ENCODE measurements around the gene TAS2R7.

The TAS2R7 gene, protein sequence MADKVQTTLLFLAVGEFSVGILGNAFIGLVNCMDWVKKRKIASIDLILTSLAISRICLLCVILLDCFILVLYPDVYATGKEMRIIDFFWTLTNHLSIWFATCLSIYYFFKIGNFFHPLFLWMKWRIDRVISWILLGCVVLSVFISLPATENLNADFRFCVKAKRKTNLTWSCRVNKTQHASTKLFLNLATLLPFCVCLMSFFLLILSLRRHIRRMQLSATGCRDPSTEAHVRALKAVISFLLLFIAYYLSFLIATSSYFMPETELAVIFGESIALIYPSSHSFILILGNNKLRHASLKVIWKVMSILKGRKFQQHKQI

DNA sequence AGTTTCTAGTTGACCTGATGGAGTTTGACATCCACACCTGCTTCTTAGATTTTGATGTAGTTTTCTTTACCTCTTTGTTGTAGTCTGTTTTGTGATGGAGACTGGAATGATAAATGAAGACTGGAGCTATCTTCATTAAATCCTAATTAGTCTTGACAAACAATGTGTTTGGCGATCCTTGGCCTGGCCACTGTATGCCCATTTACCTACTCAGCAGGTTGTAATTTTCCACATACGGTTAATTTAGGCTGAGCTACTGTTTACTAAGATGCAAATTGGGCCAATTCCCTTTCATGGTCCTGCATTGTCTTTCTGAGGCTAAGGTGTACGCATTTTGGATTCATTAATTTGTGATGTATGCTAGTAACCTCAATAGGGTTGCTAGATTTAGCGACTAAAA lies at the start of gene TAS2R7:
TAS2R7 (minus strand) TSS at position 41 of the 400 bp plus-strand sequence. CDS start 57 bp downstream, outside the sequence.
- Histone ChIP-seq H3K4me3 (ENCODE audit: low read length in 2 of 2) (no peak within 1 kb of the TSS), H3K9ac (ENCODE audit: low read depth in 1 of 2, low read length in 2 of 2) (no peak within 1 kb of the TSS), H3K4me1 (ENCODE audit: control insufficient read depth in 2 of 2, insufficient read depth in 2 of 2, low read length in 2 of 2) (no peaks in the 10 kb centered on the region), H3K36me3 (ENCODE audit: control insufficient read depth in 2 of 2, insufficient read depth in 2 of 2, low read length in 2 of 2) (no peaks in the 10 kb centered on the region), H3K27me3 (ENCODE audit: control insufficient read depth in 2 of 2, insufficient read depth in 2 of 2, low read length in 2 of 2) (no peaks in the 10 kb centered on the region), H3K27ac (ENCODE audit: low read depth in 2 of 2, low read length in 2 of 2) (no peak within 1 kb of the TSS), H3K9me3 (ENCODE audit: control insufficient read depth in 2 of 2, low read length in 2 of 2) (no peaks in the 10 kb centered on the region)

DNA sequence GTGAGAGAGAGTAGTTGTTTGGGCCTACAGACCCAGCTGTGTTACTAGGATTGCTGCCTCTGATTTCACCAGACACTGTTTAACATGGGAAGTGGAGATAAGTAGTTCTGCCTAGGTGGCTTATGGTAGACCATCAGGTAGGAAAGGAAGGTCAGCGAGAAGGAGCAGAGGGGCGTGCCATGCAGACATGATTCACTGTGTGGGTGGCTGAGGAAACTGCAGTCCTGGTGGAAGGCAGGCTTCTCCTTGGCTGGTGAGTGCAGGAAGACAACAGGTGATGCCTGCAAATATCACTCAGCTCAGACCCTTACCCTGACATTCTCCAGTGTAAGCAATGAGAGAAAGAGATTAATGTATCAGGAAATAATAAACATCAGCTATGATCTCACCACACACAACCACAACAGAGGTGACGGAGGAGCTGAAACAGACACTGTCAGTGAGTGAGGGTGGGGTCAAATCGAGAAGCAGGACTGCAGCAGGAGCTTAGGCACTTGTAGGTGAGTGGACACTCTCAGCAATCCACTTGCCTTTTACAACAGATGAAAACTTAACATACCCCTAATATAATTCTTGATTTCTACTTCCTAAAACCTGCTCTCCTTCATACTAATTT lies 48.9 kb upstream of the TAS2R7 start:
- Histone ChIP-seq H3K9ac (ENCODE audit: low read depth in 1 of 2, low read length in 2 of 2) (no peak overlapping the region), H3K4me3 (ENCODE audit: low read length in 2 of 2) (no peak overlapping the region), H3K9me3 (ENCODE audit: control insufficient read depth in 2 of 2, low read length in 2 of 2) (peaks cover 4% of the 10 kb centered on the region in 2 donors), H3K4me1 (ENCODE audit: control insufficient read depth in 2 of 2, insufficient read depth in 2 of 2, low read length in 2 of 2) (no peaks in the 10 kb centered on the region), H3K27me3 (ENCODE audit: control insufficient read depth in 2 of 2, insufficient read depth in 2 of 2, low read length in 2 of 2) (no peaks in the 10 kb centered on the region), H3K36me3 (ENCODE audit: control insufficient read depth in 2 of 2, insufficient read depth in 2 of 2, low read length in 2 of 2) (peaks cover 4 to 9% of the 10 kb centered on the region in 2 donors), H3K27ac (ENCODE audit: low read depth in 2 of 2, low read length in 2 of 2) (no peak overlapping the region)

DNA sequence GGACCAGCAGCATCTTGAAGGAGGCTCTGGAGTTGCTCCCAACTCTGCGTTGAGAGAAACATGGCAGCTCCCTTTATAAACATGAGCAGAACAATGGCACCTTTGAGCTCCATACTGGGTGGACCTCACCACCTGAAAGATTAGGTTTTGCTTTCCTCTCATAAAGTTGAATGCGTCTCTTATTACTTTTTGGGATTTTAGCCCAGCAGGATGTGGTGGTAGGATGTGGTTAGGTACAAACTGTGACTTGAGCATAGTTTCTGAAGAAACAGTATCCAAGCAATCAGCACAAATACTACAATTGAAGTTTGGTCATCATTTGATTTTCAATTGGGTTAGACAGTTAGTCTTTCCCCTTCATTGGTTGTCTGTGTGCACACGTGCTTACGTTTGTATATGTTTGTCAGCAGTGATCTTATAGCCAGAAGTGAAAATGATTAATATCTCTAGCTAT lies 47.0 kb upstream of the TAS2R7 start, which contains the start of gene PRR4:
PRR4 (minus strand) TSS at position 51 of the 454 bp plus-strand sequence; CDS start at position 13, 38 bp downstream.
- Histone ChIP-seq H3K4me3 (ENCODE audit: low read length in 2 of 2) (no peak within 1 kb of the TSS), H3K27ac (ENCODE audit: low read depth in 2 of 2, low read length in 2 of 2) (no peak within 1 kb of the TSS), H3K27me3 (ENCODE audit: control insufficient read depth in 2 of 2, insufficient read depth in 2 of 2, low read length in 2 of 2) (no peaks in the 10 kb centered on the region), H3K9me3 (ENCODE audit: control insufficient read depth in 2 of 2, low read length in 2 of 2) (no peaks in the 10 kb centered on the region), H3K4me1 (ENCODE audit: control insufficient read depth in 2 of 2, insufficient read depth in 2 of 2, low read length in 2 of 2) (no peaks in the 10 kb centered on the region), H3K9ac (ENCODE audit: low read depth in 1 of 2, low read length in 2 of 2) (no peak within 1 kb of the TSS), H3K36me3 (ENCODE audit: control insufficient read depth in 2 of 2, insufficient read depth in 2 of 2, low read length in 2 of 2) (peaks cover 0 to 6% of the 10 kb centered on the region in 2 donors)

DNA sequence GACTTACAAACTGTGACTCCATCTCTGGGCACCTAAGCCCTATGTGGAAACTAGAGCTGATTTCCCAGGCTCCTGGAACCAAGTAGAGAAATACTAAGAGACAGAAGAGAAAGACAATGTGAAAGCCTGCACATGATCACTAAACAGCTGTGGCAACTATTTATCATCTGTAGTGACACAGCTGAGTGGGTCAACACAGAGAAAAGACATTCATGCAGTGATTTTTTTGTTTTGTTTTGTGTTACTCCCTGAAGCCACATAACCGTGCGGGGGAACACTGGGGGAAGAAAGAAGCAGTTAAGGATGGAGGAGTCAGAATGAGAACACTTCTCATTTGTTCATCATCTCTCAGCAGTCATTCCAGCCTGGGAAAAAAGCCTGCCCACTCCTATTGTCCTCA lies 45.3 kb upstream of the TAS2R7 start:
- Histone ChIP-seq H3K27ac (ENCODE audit: low read depth in 2 of 2, low read length in 2 of 2) (no peak overlapping the region), H3K4me3 (ENCODE audit: low read length in 2 of 2) (no peak overlapping the region), H3K27me3 (ENCODE audit: control insufficient read depth in 2 of 2, insufficient read depth in 2 of 2, low read length in 2 of 2) (no peaks in the 10 kb centered on the region), H3K9ac (ENCODE audit: low read depth in 1 of 2, low read length in 2 of 2) (no peak overlapping the region), H3K9me3 (ENCODE audit: control insufficient read depth in 2 of 2, low read length in 2 of 2) (no peaks in the 10 kb centered on the region), H3K36me3 (ENCODE audit: control insufficient read depth in 2 of 2, insufficient read depth in 2 of 2, low read length in 2 of 2) (peaks cover 0 to 8% of the 10 kb centered on the region in 2 donors), H3K4me1 (ENCODE audit: control insufficient read depth in 2 of 2, insufficient read depth in 2 of 2, low read length in 2 of 2) (no peaks in the 10 kb centered on the region)

DNA sequence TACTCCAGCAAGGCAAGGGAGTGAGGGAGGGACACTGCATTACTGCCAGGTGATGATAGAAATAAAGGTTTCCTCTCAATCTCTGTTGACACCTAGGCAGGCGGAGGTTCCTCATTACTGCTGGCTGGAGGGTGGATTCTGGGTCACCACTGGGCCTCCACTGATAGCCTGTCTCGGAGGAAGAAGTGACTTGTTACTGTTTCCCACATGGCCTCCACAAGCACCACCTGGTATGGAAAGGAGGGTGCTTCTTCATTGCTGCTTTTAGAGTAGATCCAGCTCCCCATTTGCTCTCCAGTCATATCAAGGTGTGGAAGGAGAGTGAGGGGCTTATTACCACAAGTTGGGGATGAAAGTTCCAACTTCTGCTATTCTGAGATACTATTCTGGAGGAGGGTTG lies 40.4 kb upstream of the TAS2R7 start:
- no peaks in the 10 kb centered on the region for H3K4me1 ChIP-seq (ENCODE audit: control insufficient read depth in 2 of 2, insufficient read depth in 2 of 2, low read length in 2 of 2)
- H3K4me3 ChIP-seq (ENCODE audit: low read length in 2 of 2) = no peak overlapping the region
- no peak overlapping the region for H3K9ac ChIP-seq (ENCODE audit: low read depth in 1 of 2, low read length in 2 of 2)
- no peaks in the 10 kb centered on the region for H3K9me3 ChIP-seq (ENCODE audit: control insufficient read depth in 2 of 2, low read length in 2 of 2)
- no peak overlapping the region for H3K27ac ChIP-seq (ENCODE audit: low read depth in 2 of 2, low read length in 2 of 2)
- peaks cover 0 to 8% of the 10 kb centered on the region in 2 donors for H3K36me3 ChIP-seq (ENCODE audit: control insufficient read depth in 2 of 2, insufficient read depth in 2 of 2, low read length in 2 of 2)
- H3K27me3 ChIP-seq (ENCODE audit: control insufficient read depth in 2 of 2, insufficient read depth in 2 of 2, low read length in 2 of 2) = no peaks in the 10 kb centered on the region

DNA sequence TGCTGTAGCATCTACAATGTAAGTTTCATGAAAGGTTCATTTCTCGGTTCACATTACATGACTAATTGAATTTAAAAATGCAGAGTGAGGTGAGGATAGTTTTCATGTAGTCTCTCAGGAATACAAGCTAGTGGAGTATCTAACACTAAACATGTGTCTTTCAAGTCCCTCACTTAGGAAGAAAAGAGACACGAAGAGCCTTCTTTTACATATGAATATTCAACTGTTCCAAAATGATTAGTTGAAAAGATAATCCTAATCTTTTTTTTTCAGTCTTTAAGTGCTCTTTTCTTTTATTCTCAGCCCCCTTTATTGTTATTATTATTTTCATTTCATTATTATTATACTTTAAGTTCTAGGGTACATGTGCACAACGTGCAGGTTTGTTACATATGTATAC lies 36.0 kb upstream of the TAS2R7 start:
- Histone ChIP-seq H3K36me3 (ENCODE audit: control insufficient read depth in 2 of 2, insufficient read depth in 2 of 2, low read length in 2 of 2) (peaks cover 0 to 4% of the 10 kb centered on the region in 2 donors), H3K9me3 (ENCODE audit: control insufficient read depth in 2 of 2, low read length in 2 of 2) (no peaks in the 10 kb centered on the region), H3K4me1 (ENCODE audit: control insufficient read depth in 2 of 2, insufficient read depth in 2 of 2, low read length in 2 of 2) (no peaks in the 10 kb centered on the region), H3K9ac (ENCODE audit: low read depth in 1 of 2, low read length in 2 of 2) (no peak overlapping the region), H3K27ac (ENCODE audit: low read depth in 2 of 2, low read length in 2 of 2) (no peak overlapping the region), H3K27me3 (ENCODE audit: control insufficient read depth in 2 of 2, insufficient read depth in 2 of 2, low read length in 2 of 2) (no peaks in the 10 kb centered on the region), H3K4me3 (ENCODE audit: low read length in 2 of 2) (no peak overlapping the region)

DNA sequence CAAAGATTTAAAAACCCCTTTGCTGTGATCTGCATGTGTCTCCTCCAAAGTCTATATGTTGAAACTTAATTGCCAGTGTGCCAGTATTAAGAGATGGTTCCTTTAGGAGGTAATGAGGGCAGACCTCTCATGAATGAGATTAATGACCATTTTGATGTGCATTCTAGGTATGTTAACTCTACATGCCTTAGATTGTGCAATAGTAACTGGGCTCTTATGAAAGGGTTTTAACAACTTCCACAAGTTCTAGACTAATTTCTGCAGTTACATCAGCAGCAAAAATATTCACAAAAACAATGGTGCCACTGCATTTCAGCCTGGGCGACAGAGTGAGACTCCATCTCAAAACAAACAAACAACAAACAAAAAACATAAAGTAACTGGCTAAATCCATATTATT lies 27.6 kb upstream of the TAS2R7 start:
- Histone ChIP-seq H3K4me3 (ENCODE audit: low read length in 2 of 2) (no peak overlapping the region), H3K27ac (ENCODE audit: low read depth in 2 of 2, low read length in 2 of 2) (no peak overlapping the region), H3K9ac (ENCODE audit: low read depth in 1 of 2, low read length in 2 of 2) (no peak overlapping the region), H3K27me3 (ENCODE audit: control insufficient read depth in 2 of 2, insufficient read depth in 2 of 2, low read length in 2 of 2) (no peaks in the 10 kb centered on the region), H3K9me3 (ENCODE audit: control insufficient read depth in 2 of 2, low read length in 2 of 2) (no peaks in the 10 kb centered on the region), H3K36me3 (ENCODE audit: control insufficient read depth in 2 of 2, insufficient read depth in 2 of 2, low read length in 2 of 2) (no peaks in the 10 kb centered on the region), H3K4me1 (ENCODE audit: control insufficient read depth in 2 of 2, insufficient read depth in 2 of 2, low read length in 2 of 2) (no peaks in the 10 kb centered on the region)

DNA sequence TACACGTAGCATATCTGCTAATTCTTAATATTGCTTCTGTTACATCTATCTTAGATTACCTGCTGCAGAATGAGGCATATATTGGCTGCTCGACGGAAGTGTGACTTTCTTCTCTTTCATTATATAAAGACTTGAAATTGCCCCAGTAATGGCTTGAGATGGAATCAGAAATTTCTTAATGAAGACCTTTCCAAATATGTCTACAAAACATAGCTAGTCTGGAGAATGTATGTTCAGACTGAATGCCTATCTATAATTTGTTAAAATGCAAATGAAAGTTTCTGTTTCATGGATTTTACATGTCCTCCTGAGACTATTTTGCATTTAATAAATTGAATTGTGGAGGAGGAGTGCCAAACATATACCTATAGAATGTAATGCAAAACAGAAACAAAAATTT lies 23.8 kb upstream of the TAS2R7 start, which contains the start of gene TAS2R10:
TAS2R10 (minus strand) TSS at position 101 of the 400 bp plus-strand sequence; CDS start at position 12, 89 bp downstream.
- Histone ChIP-seq H3K9me3 (ENCODE audit: control insufficient read depth in 2 of 2, low read length in 2 of 2) (no peaks in the 10 kb centered on the region), H3K9ac (ENCODE audit: low read depth in 1 of 2, low read length in 2 of 2) (no peak within 1 kb of the TSS), H3K36me3 (ENCODE audit: control insufficient read depth in 2 of 2, insufficient read depth in 2 of 2, low read length in 2 of 2) (no peaks in the 10 kb centered on the region), H3K4me1 (ENCODE audit: control insufficient read depth in 2 of 2, insufficient read depth in 2 of 2, low read length in 2 of 2) (no peaks in the 10 kb centered on the region), H3K4me3 (ENCODE audit: low read length in 2 of 2) (no peak within 1 kb of the TSS), H3K27ac (ENCODE audit: low read depth in 2 of 2, low read length in 2 of 2) (no peak within 1 kb of the TSS), H3K27me3 (ENCODE audit: control insufficient read depth in 2 of 2, insufficient read depth in 2 of 2, low read length in 2 of 2) (no peaks in the 10 kb centered on the region)

DNA sequence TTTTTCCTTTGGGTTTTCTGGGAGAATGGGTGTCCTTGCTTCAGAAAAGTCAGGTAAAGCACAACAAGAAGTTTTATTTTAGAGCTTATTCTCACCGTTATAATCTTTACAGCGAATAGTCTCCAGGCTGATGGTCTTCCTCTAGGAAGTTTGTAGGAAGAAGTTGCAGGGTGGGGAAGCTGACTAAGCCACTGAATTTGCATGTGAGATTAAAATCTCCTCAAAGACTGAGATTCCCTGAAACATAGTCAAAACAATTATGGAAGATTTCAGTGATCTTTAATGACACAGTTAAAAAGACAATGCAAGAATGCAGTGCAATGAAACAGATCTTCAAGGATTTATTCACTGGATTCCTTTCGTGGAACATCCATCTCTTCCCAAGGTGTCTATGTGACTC lies 22.5 kb upstream of the TAS2R7 start:
- Histone ChIP-seq H3K9ac (ENCODE audit: low read depth in 1 of 2, low read length in 2 of 2) (no peak overlapping the region), H3K27me3 (ENCODE audit: control insufficient read depth in 2 of 2, insufficient read depth in 2 of 2, low read length in 2 of 2) (no peaks in the 10 kb centered on the region), H3K4me3 (ENCODE audit: low read length in 2 of 2) (no peak overlapping the region), H3K27ac (ENCODE audit: low read depth in 2 of 2, low read length in 2 of 2) (no peak overlapping the region), H3K36me3 (ENCODE audit: control insufficient read depth in 2 of 2, insufficient read depth in 2 of 2, low read length in 2 of 2) (no peaks in the 10 kb centered on the region), H3K9me3 (ENCODE audit: control insufficient read depth in 2 of 2, low read length in 2 of 2) (no peaks in the 10 kb centered on the region), H3K4me1 (ENCODE audit: control insufficient read depth in 2 of 2, insufficient read depth in 2 of 2, low read length in 2 of 2) (no peaks in the 10 kb centered on the region)

DNA sequence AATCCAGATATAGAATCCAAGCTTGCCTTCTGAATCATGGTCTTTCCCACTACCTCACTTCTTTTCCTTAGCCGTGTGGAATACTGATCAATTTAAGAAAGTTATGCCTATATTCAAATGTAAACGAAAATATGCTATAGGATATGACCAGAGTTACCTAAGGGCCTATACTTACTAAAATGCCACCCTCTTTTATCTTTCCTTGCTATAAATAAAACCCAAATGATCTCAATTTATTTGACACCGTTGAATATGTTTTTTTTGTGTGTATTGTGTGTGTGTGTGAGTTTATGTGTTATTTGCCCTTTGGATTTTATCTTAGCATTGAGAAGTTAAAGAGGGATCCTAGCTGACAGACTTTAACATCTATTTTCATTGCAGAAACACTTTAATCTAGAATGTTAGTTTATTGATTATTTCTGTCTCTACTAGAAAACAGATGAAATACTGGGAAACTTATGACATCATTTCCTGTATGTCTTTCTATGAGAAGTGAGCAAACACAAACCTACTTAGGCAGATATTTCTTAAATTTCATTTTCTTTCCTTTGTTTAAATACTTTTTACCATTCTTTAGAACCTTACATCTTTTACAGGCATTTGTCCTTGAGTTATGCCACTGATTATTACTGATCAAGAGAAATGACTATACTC lies 9.6 kb upstream of the TAS2R7 start:
- H3K9ac ChIP-seq (ENCODE audit: low read depth in 1 of 2, low read length in 2 of 2) = no peak overlapping the region
- H3K9me3 ChIP-seq (ENCODE audit: control insufficient read depth in 2 of 2, low read length in 2 of 2) = no peaks in the 10 kb centered on the region
- H3K4me3 ChIP-seq (ENCODE audit: low read length in 2 of 2) = no peak overlapping the region
- no peaks in the 10 kb centered on the region for H3K36me3 ChIP-seq (ENCODE audit: control insufficient read depth in 2 of 2, insufficient read depth in 2 of 2, low read length in 2 of 2)
- no peaks in the 10 kb centered on the region for H3K27me3 ChIP-seq (ENCODE audit: control insufficient read depth in 2 of 2, insufficient read depth in 2 of 2, low read length in 2 of 2)
- H3K27ac ChIP-seq (ENCODE audit: low read depth in 2 of 2, low read length in 2 of 2) = no peak overlapping the region
- no peaks in the 10 kb centered on the region for H3K4me1 ChIP-seq (ENCODE audit: control insufficient read depth in 2 of 2, insufficient read depth in 2 of 2, low read length in 2 of 2)
